HUDEP-2 (cell line): Measurements from ENCODE around the gene CCDC12.
"Not testable (repeated sequence)": the region's sequence is repeated elsewhere in the genome, so short reads cannot be mapped to it uniquely, and the experiment has no call there.

Experiments
- DNase-seq, 76 experiments: peaks; one replicate each; lab custom pipeline; 2025; ENCODE audit not compliant: unreplicated experiment in 76 of 76; lab: John Stamatoyannopoulos, UW

The CCDC12 gene

DNA sequence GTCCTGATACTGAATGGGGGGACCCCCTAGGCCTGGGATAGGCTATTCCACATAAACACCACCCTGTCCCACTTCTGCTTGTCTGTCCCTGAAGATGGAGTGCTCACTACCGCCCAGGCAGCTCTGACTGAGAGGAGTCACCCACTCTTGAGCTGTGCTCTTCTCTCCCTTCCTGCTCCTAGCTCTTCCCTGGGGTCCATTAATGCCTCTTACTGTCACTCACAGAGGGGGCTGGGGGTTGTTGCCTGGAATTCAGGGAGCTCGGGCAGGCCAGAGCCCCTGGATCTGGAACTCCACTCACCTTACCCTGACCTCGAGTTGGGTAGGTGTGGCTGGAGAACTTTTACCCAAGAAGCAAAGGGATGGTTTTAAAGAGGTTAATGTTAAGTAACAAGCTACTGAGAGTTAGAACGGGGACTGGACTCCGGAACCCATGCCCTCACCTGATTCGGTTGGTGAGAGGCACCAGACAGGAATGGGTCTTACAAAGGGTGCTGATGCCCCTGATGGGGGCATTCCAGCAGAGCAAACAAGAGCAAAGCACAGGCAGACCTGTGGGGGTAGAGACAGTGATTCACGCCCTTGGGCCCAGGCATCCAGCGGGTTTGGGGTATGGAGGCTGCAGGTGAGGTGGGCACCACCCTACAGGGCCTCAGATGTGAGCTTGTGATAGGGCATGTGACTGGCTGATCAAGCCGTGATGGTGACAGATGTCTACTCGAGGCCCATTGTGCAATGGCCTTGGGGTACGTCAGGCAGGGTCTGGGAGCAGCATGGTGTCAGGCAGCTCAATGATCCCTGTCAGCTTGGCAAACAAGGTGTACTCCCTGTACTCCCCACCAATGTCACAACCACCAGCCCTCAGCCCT lies 8.3 kb upstream of the CCDC12 start:
- no peak for DNase-seq

DNA sequence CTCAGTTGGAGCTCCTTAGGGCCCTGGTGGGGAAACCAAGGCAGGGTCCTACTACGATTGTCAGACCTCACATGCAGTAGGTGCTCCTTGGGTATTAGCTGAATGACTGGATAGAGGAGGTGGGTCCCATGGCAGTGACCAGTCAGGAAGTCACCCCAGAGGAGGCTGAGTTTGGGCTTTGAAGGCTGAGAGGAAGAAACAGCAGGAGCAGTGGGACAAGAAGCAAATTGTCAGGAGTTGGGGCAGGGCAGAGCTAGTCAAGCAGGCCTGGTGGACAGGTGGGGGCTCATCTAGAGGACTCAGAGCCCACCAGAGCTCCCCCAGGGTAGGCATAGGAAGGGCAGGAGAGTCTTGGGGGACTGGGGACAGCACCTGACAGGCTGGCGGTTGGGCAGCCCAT lies 6.0 kb upstream of the CCDC12 start:
- no peak for DNase-seq

DNA sequence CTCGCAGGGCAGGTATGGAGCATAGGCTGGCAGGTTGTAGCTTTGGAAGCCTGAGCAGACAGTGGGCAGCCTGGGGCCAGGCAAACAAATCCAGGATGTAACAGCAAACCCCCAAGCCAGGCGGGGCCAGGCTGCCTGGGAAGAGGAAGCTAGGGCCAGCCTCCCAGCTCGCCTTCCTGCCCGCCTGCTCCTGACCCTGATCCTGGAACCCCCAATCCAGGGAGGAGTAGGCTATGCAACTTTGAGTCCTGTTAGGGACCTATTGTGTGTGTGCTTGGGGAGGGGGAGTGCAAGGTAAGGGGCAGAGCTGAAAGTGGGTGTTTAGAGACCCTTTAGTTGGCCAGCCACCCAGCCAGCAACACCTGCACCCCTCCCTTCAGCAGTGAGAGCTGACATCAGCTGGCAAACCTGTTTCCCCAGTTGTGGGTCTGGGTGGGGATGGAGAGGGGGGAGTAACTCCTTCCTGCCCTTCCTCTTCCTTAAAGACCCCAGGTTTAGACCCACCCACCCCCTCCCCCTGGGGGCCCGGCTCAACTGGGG lies 5.5 kb upstream of the CCDC12 start:
- DNase-seq, result no peak

DNA sequence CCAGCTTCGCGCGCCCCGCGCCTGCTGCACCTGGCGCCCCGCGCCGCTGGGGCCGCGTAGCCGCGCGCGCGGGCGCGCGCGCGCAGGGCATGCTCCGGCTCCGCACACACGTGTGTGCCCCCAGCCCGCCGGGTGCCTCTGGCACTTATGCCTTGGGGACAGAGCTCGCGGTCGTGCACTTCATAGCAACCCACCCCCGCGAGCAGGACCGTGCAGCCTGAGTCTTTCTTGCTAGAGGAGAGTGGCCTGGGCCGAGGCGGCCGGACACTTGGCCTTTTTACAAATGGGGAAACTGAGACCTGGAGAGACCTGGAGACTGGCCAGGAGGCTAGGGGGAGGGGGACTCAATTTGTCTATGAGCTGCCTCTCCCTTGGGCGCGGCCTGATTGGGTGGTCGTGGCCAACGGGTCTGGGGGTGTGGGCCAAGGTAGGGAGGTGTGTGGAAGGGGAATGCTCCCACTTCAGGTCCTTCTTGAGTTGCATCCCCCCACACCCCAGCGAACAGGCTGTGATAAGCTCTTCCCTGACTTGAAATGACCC lies 3.5 kb upstream of the CCDC12 start:
- no peak for DNase-seq

DNA sequence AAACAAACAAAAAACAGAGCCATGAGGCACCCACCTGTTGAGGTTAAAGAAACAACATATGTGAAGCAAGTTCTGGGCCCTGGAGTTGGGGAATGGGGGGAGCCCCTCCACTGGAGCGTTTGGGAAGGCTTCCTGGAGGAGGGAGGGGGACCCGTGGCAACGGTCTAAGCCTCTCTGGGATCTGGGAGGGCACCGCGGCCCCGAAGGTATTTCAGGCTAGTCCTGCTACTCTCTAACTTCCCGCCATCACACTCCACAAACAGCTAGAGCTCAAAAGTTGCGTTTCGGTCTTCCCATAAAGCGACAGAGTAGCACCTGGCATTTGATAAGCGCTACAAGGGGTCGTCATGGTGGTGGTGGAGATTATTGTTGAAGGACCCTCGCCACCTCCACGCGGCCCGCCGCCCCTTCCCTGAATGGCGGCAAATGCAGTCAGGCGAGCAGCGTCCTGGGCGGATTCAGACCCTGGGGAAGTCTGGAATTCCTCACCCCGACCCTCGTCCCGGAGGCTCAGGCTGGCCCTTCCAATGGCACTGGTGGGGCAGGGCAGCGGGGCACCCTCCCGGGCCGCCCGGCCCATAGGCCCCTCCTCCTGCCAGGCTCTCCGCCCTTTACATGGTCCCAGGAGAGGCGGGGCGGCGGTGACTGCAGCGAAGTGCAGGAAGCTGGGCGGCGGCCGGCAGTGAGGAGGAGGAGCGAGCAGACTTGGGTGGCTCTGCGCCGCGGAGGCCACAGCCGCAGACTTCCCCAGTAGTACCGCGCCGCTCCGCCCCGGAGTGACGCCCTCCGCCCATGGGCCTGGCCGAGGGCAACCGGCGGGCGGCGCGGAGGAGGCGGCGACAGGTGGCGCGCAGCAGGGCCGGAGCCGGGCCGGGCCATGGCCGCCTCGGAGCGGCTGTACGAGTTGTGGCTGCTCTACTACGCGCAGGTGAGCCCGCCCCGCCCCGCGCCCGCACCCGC lies 2.7 kb upstream of the CCDC12 start, which contains the start of gene NBEAL2:
NBEAL2 (plus strand) TSS at position 682 of the 960 bp plus-strand sequence; CDS start at position 878, 196 bp downstream.
- peak in 75 of 76 experiments; percentile 38 to 97 (median 93) for DNase-seq

DNA sequence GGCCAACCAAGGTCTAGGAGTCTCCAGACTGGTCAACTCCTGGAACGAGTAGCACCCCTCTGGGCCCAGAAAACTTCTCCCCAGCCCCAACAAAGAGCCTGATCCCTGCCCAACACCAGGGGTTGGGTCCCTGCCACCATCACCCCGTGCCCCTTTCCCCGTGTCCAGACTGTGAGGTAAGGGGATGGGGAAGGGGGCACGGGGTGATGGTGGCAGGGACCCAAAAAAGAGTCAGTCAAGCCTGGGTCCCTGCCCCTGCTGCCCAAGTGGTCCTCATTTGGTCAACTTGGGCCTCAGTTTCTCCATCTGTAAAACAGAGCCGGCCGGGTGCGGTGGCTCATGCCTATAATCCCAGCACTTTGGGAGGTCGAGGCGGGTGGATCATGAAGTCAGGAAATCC lies 1.8 kb upstream of the CCDC12 start:
- DNase-seq, result no peak

DNA sequence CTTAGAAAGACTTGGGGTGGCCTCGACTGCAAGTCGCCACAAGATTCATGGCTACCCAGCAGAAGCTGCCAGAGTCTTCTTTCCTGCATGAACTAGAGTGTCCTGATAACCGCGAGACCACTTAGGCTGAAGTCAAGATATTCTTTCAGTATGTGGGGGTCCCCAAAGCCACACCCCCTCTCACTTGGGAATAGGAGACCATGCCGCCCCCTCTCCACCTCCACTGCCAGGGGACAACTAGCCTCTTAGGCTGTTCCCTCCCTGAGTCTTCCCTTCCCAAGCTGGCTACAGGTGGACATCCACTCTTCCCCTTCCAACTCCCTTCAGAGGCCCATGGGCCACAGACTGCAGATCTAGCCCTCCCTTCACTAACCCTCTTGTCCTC lies 1.3 kb upstream of the CCDC12 start:
- DNase-seq, result peak in 1 of 76 experiments; percentile 7

DNA sequence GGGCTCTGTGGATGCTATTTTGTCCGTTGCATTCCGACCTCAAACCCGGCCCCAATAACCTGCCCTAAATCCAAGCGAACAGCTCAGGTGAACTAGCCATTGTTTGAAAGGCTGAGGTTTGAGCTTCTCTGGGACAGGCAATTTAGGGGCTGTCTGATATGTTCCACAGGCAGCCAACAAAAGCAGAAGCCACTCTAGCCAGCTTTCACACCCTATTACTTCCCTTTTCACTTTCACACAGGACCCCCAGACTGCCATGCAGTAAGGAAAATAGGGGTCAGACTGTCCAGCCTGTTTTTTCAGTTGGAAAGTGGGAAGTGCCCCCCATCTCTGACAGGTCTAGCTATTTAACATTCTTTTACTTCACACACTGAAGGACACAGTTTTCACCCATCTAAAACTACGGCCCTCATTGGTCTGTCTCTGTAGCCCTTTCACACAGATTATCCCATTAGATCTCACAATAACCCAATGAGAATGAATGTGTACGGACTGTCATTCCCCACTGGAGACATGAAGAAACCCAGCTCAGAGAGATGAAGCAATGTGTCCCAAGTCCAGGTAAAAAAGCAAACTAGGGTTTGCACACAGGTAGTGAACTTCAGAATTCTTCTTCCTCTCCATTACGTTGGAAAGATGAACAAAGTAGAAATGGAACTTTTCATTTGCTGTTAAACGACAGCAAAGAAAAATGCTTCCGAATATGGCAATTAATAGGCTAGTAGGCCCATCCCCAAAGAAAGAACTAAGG lies 1.9 kb downstream of the CCDC12 start:
- no peak for DNase-seq

DNA sequence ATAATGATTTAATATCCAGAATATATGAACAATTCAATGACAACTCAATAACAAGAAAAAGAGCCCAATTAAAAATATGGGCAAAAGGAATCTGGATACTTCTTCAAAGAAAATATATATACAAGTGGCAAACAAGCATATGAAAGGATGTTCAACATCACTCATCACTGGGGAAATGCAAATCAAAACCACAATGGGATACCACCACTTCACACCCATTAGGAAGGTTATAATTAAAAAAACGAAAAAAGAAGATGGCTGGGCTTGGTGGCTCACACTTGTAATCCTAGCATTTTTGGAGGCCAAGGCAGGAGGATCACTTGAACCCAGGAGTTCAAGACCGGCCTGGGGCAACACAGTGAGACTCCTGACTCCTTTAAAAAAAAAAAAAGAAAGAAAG lies 4.1 kb downstream of the CCDC12 start:
- DNase-seq, result no peak

DNA sequence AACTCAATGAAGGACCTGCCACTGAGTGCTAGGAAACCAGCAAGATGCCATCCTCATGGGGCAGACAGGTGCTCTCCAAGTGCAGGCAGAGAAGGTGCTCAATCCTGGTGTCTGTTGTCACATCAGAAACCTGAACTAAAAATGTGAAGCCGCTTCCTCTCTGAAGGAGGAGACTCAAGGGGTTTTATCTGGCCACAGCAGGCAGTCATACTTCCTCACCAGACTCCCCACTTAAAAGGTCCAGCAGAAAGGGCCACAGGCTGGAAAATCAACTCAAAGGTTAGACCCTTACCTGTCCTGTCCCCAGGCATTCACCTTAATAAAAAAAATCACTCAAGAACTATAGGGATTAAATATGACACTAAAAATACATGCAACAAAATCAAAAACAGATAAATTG lies 4.8 kb downstream of the CCDC12 start:
- DNase-seq, result peak in 19 of 76 experiments; percentile 7 to 36 (median 22)

DNA sequence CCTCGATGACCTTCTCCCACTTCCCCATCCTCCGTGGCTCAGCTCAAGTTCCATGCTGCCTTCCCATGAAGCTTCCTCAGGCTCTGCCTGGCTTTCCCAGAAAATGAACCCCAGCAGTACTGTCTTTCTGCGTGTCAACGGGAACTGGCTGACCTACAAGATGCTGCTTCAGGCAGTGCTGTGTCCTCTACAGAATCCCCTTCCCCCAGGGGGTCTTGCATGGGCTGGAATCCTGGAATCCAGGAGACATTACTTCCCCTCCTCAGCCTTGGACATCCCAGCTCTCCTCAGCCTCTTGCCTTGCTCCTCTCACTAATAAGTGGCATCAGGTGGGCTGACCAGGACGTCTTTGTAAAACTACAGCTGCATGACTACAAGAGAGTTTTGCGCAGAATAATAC lies 5.4 kb downstream of the CCDC12 start:
- no peak for DNase-seq

DNA sequence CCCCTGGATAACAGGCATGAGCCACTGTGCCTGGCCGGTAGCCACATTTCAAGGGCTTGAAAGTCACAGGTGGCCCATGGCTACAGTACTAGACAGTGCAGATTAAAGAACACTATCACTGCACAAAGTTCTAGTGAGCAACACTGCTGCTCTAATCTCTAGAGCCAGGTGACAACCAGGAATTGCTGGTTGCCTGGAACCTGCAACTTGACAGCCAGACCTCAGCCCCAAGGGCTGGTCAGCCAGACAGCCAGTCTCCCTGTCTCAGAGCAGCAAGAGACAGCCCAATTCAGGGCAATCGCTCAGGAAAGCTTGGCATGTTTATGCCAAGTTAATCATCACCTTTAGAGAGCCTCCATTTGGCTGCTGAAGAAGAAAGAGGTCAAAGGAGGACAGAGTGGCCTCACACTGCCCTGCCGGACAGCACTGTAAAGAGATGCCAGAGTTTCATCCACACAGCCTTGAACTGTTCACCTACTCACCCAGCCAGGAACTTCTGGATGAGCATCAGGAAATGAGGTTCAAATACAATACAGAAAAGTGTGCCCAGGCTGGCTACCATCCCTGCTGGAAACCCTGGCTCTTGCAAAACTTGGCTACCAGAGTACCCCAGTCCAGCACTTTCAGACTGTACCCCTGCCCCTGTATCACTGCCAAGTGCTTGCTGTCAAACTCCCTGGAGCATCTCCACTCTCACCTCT lies 6.0 kb downstream of the CCDC12 start:
- DNase-seq, result peak in 24 of 76 experiments; percentile 5 to 56 (median 20)

DNA sequence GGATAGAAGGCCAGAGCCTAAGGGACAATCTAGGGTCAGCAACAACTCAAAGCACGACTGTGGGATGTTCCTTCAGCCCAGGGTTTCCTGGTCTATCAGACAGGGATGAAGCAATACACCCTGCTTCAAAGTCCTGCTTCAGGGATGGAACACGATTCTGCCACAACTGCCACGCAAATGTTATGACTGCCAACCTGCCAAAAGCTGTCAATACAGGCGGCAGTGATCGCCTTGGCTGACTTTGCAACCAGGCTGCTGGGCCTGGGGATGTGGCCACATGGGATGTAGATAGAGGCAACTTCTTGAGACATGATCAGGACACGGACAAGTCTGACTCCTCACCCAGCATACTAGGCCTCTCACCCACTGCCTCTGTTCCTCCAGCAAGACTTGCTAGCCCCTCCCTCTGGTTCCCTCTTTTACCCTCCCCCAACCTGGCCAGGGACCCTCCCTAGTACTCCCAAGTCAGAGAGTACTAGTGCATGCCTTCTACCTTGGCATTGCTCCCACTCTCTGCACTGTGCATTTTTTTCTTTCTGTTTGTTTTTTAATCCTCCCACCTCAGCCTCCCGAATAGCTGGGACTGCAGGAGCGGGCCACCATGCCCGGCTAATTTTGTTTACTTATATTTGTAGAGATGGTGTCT lies 7.6 kb downstream of the CCDC12 start:
- DNase-seq, result no peak

DNA sequence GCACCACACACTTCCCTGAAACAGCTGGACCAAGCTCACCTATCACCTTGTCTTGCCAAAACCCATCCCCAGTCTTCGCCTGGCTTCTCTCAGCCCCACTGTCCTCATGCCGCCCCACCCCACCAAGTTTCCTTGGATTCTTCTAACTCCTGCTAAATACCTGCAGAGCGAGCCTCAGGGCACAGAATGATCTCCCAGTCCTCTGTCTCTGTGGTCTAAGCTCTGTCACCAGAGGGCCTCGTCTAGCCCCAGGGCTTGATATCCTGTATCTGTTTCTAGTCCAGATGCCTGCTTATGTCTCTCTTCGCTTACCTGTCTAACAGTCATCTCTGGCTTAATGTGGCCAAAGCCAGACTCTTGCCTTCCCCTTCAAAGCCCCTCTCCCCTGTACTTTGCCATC lies 9.7 kb downstream of the CCDC12 start:
- DNase-seq, result no peak

DNA sequence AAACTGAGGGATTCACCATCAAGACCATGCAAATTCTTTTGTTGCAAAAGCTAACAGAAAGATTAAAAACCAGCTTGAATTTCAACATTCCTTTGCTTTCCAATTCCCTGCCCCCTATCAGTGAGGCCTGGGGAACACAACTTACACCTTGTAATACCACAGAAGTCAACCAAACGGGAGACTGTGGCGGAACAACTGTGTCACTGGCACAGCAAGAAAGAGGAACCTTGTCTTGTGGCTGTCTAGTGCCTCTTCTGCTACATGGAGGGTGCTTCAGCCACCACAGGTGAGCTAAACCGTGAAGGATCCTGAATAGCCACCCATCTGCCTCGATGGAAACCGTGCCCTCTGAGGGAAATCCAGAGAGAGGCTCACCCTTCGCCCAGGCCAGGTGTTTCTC lies 11.4 kb downstream of the CCDC12 start:
- peak in 8 of 76 experiments; percentile 8 to 32 (median 23) for DNase-seq

DNA sequence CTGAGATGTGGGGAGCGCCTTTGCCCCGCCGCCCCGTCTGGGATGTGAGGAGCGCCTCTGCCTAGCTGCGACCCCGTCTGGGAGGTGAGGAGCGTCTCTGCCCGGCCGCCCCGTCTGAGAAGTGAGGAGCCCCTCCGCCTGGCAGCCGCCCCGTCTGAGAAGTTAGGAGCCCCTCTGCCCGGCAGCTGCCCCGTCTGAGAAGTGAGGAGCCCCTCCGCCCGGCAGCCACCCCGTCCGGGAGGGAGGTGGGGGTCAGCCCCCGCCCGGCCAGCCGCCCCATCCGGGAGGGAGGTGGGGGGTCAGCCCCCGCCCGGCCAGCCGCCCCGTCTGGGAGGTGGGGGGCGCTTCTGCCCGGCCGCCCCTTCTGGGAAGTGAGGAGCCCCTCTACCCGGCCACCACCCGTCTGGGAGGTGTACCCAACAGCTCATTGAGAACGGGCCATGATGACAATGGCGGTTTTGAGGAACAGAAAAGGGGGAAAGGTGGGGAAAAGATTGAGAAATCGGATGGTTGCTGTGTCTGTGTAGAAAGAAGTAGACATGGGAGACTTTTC lies 12.4 kb downstream of the CCDC12 start:
- DNase-seq, result not testable (repeated sequence)

DNA sequence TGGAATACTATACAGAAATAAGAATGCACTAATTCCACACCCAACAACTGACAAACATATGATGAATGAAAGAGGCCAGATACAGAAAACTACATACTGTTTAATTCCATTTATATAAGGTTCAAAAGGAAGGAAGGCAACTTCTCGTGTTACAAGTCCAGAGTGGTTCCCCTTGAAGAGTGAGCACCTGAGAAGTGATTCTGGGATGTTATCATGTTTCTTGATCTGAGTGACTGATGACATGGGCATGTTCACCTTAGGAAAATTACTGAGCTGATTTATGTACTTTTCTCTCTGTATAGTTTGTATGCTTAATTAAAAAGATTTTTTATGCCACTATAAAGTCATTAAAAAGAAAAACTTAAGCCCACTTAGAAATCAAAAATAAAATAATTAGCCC lies 13.6 kb downstream of the CCDC12 start:
- no peak for DNase-seq

DNA sequence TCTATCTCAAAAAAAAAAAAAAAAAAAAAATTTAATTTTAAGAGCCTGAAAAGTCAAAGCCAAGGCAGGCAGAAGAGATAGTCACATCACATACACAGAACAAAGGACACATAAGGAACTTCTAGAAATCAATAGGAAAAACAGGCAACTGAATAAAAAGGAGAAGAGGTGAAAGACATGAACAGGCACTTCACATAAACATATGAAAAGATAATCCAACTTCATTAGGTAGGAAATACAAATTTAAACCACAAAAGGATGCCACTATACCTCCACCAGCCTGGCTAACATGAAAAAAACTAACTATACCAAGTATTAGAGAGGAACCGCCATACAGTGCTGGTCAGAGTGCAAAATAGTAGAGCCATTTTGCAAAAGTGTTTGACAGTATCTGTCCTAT lies 14.1 kb downstream of the CCDC12 start:
- no peak for DNase-seq

DNA sequence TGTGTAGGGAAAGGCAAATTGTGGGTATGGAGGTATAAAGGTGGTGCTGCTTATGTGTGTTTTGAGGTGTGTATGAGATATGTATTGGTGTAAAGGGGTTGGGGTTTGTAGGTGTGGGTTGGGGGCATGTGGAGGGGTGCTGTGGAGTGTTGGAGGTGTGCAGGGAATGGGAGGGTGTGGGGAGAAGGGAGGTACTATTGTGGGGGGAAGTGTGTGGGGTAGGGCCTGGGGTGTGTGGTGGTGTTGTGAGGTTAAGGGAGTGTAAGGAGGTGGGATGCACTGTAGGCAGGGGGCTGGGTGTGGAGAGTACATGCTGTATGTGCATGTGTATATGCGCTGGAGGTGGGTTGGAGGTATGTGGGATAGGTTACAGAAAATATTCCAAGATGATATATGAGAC lies 15.7 kb downstream of the CCDC12 start:
- DNase-seq, result no peak
